Activated CD8-positive, alpha-beta T cell treated with anti-CD3 and anti-CD28 coated beads for 36 hours (primary cell): ENCODE data around the gene SLC25A19. TPM values are rescaled to one million over a fixed set of nuclear protein-coding genes. Genes with fewer than 3 reads are reported as not detected.

Source experiments
- ATAC-seq: fragments of 200-7000 bp; cut with Tn5 transposase; one replicate; pipeline ENCODE4 v1.10.0; 2021; ENCODE audit warnings: mild to moderate bottlenecking, moderate library complexity
- CTCF ChIA-PET: fragments of 350-600 bp; sonication (Branson Sonifier 250); formaldehyde crosslinking; loops from one replicate; lab custom pipeline; 2021; ENCODE audit warnings: antibody characterized with exemption; lab: Charles Lee
- POLR2A ChIA-PET: fragments of 350-600 bp; sonication (Branson Sonifier 250); formaldehyde crosslinking; loops from one replicate; lab custom pipeline; 2021; ENCODE audit warnings: antibody characterized with exemption; lab: Charles Lee
- DNase-seq: peaks from one replicate; pipeline ENCODE4 v3.0.0-alpha.2; 2020
- H3K27ac Mint-ChIP-seq: one replicate; pipeline ENCODE4 v1.8.0; 2021; ENCODE audit warnings: mild to moderate bottlenecking, mixed read lengths
- H3K27me3 Mint-ChIP-seq: one replicate; pipeline ENCODE4 v1.8.0; 2021; ENCODE audit warnings: mixed read lengths
- H3K36me3 Mint-ChIP-seq: one replicate; pipeline ENCODE4 v1.8.0; 2021; ENCODE audit warnings: low read depth, mixed read lengths
- H3K4me1 Mint-ChIP-seq: one replicate; pipeline ENCODE4 v1.8.0; 2021; ENCODE audit warnings: low read depth, mixed read lengths
- H3K4me3 Mint-ChIP-seq: one replicate; pipeline ENCODE4 v1.8.0; 2021; ENCODE audit warnings: mild to moderate bottlenecking, moderate library complexity, mixed read lengths
- H3K9me3 Mint-ChIP-seq: one replicate; pipeline ENCODE4 v1.8.0; 2021; ENCODE audit warnings: mixed read lengths
- CTCF ChIP-seq: fragments of 200-600 bp; IDR thresholded peaks from one replicate; pipeline ENCODE4 v1.8.0; 2022; ENCODE audit warnings: antibody characterized with exemption, mild to moderate bottlenecking
- intact Hi-C: fragments of 100-400 bp; cut with micrococcal nuclease; formaldehyde crosslinking; loops from one replicate; pipeline ENCODE4 v1.10.0; 2022
- total RNA-seq, 2 experiments: library from RNA; stranded (reverse); gene quantifications; one replicate each; pipeline ENCODE4 v1.2.3, GENCODE V29; 2021

The SLC25A19 gene
- total RNA-seq, 2 experiments from 2014 or later = 55.1 to 55.2 TPM

- intact Hi-C loops = no loop called here
- Mint-ChIP-seq H3K27me3 (no peaks in the 10 kb centered on the region), H3K27ac (no peak overlapping the region), H3K4me1 (peaks cover 69% of the 10 kb centered on the region), H3K9me3 (no peaks in the 10 kb centered on the region), H3K36me3 (peaks cover 51% of the 10 kb centered on the region), H3K4me3 (no peak overlapping the region)
- DNase-seq (no peak), ATAC-seq (no peak)
- ChIA-PET CTCF (interaction anchor here (1.0 to 6.6 kb wide), 4 partner anchors 17 to 234 kb away, joined by 3 to 53 read pairs (median 5); partner anchors contain the start of genes MIF4GD and MRPS7), POLR2A (interaction anchor here (0.7 to 1.6 kb wide), 4 partner anchors 15 to 29 kb away, joined by 3 to 9 read pairs (median 4); partner anchors contain the start of gene MIF4GD)
- TF ChIP-seq CTCF = no peak
Measured at GRCh38 chr17:75245011-75245410, 44.2 kb downstream of the SLC25A19 start.

GRCh38 chr17:75244133-75244866 lies 44.9 kb downstream of the SLC25A19 start:
- ChIA-PET POLR2A (interaction anchor here (0.7 to 6.9 kb wide), 6 partner anchors 16 to 134 kb away, joined by 3 to 50 read pairs (median 4); partner anchors contain the start of genes GGA3, MIF4GD and MRPS7), CTCF (interaction anchor here (0.6 to 6.6 kb wide), 7 partner anchors 18 to 233 kb away, joined by 3 to 53 read pairs (median 3); partner anchors contain the start of genes MIF4GD and MRPS7)
- Mint-ChIP-seq H3K27me3 (no peaks in the 10 kb centered on the region), H3K4me3 (no peak overlapping the region), H3K36me3 (peaks cover 51% of the 10 kb centered on the region), H3K4me1 (peaks cover 62% of the 10 kb centered on the region), H3K9me3 (no peaks in the 10 kb centered on the region), H3K27ac (peak overlapping the region; percentile 40)
- intact Hi-C loops = no loop called here
- ATAC-seq (no peak), DNase-seq (peak; percentile 37)
- no peak for TF ChIP-seq CTCF

- TF ChIP-seq CTCF = no peak
- H3K4me1 Mint-ChIP-seq = peaks cover 56% of the 10 kb centered on the region
- intact Hi-C loops = no loop called here
- H3K9me3 Mint-ChIP-seq = no peaks in the 10 kb centered on the region
- peak overlapping the region; percentile 16 for H3K4me3 Mint-ChIP-seq
- DNase-seq (peak; percentile 46), ATAC-seq (peak; percentile 48)
- ChIA-PET CTCF (interaction anchor here (1.1 to 6.6 kb wide), 7 partner anchors 7 to 170 kb away, joined by 3 to 75 read pairs (median 53); partner anchors contain the start of genes GGA3, MIF4GD and MRPS7), POLR2A (interaction anchor here (1.2 to 6.9 kb wide), 3 partner anchors 14 to 23 kb away, joined by 5 to 50 read pairs (median 6); partner anchors contain the start of genes GGA3 and MRPS7)
- H3K36me3 Mint-ChIP-seq = peaks cover 52% of the 10 kb centered on the region
- peak overlapping the region; percentile 88 for H3K27ac Mint-ChIP-seq
- no peaks in the 10 kb centered on the region for H3K27me3 Mint-ChIP-seq
Measured at GRCh38 chr17:75242461-75243042, 46.7 kb downstream of the SLC25A19 start.

- DNase-seq = peak; percentile 39
- intact Hi-C loops = no loop called here
- Mint-ChIP-seq H3K36me3 (peaks cover 52% of the 10 kb centered on the region), H3K4me3 (peak overlapping the region; percentile 16), H3K27me3 (no peaks in the 10 kb centered on the region), H3K27ac (peak overlapping the region; percentile 88), H3K4me1 (peaks cover 54% of the 10 kb centered on the region), H3K9me3 (no peaks in the 10 kb centered on the region)
- ChIA-PET POLR2A (interaction anchor here (1.0 to 6.9 kb wide), 4 partner anchors 12 to 22 kb away, joined by 3 to 50 read pairs (median 6); partner anchors contain the start of genes GGA3 and MRPS7), CTCF (interaction anchor here (1.1 to 6.6 kb wide), 7 partner anchors 7 to 170 kb away, joined by 3 to 75 read pairs (median 53); partner anchors contain the start of genes GGA3, MIF4GD and MRPS7)
- TF ChIP-seq CTCF = no peak
- peak; percentile 10 for ATAC-seq
Measured at GRCh38 chr17:75241996-75242460, 47.2 kb downstream of the SLC25A19 start.
